Measurements from ENCODE around the gene PRDX5.
"Not testable (repeated sequence)": the region's sequence is repeated elsewhere in the genome, so short reads cannot be mapped to it uniquely, and the experiment has no call there.

The PRDX5 gene

DNA sequence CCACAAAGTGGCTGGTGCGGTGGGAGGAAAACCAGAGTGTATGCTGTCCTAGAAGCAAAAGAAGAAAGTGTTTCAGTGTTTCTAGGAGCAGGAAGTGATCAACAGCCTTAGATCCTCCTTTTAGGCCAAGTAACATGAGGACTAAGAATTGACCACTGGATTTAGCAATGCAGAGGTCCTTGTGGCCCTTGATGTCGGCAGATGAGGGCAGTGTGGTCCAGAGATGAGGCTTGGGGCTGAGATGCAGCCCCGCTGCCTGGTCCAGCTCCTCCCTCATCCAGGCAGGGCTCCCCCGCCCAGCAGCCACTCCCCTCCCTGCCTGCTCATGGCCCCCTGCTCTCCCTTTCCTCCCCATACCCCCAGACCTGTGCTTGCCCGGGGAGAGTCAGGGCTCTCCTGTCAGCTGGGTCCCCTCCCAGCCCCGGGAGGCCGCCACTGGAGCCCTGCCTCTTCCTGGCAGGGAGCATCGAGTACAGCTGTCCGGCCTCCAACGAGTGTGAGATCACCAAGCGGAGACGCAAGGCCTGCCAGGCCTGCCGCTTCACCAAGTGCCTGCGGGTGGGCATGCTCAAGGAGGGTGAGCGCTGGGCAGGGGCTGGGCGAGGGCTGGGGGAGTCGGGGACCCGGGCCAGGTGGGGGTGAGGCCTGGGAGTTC lies 4.3 kb upstream of the PRDX5 start:
- TF ChIP-seq, protein P1, sequence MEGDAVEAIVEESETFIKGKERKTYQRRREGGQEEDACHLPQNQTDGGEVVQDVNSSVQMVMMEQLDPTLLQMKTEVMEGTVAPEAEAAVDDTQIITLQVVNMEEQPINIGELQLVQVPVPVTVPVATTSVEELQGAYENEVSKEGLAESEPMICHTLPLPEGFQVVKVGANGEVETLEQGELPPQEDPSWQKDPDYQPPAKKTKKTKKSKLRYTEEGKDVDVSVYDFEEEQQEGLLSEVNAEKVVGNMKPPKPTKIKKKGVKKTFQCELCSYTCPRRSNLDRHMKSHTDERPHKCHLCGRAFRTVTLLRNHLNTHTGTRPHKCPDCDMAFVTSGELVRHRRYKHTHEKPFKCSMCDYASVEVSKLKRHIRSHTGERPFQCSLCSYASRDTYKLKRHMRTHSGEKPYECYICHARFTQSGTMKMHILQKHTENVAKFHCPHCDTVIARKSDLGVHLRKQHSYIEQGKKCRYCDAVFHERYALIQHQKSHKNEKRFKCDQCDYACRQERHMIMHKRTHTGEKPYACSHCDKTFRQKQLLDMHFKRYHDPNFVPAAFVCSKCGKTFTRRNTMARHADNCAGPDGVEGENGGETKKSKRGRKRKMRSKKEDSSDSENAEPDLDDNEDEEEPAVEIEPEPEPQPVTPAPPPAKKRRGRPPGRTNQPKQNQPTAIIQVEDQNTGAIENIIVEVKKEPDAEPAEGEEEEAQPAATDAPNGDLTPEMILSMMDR (IDR thresholded peaks at IDR 0.05; ENCODE audit: low read depth, low read length) = peak; percentile 2
- DNase-seq (ENCODE audit: extremely low read depth, low read depth) = no peak

GRCh38 chr11:64314146-64314804 lies 3.6 kb upstream of the PRDX5 start:
- DNase-seq (ENCODE audit: extremely low read depth, low read depth) = no peak
- TF ChIP-seq, protein P1 (IDR thresholded peaks at IDR 0.05; ENCODE audit: low read depth, low read length) = no peak

GRCh38 chr11:64314805-64315561 lies 2.9 kb upstream of the PRDX5 start:
- TF ChIP-seq, protein P1 (IDR thresholded peaks at IDR 0.05; ENCODE audit: low read depth, low read length) = no peak
- no peak for DNase-seq (ENCODE audit: extremely low read depth, low read depth)

GRCh38 chr11:64315667-64316526 lies 2.0 kb upstream of the PRDX5 start:
- not testable (repeated sequence) for DNase-seq (ENCODE audit: extremely low read depth, low read depth)

DNA sequence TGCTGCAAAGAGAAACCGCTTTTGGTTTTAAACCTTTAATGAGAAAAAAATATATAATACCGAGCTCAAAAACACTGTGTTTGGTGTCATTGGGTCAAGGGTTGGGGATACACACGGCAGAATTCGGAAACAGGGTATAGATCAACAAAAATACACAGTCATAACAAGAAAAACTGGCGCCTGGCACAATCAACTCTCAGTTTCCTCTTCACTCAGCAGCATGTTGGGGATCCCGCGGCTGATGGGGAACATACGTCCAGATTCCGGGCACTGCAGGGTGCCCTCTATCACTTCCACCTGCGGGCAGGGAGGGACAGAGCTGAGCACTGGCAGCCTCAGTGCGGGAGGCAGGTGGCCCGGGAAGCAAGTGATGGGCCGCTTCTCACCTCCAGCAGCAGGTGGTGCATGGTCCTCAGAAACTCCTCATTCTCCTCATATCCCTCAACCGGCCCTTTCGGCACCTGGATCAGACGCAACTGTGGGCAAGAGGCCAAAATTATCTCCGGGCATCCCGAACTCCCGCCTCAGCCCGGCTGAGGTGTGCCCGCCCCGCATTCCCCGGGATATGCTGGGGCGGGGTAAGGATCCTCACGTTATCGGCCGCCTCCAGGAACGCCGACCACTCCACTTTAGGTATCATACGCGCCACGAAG lies 1.1 kb upstream of the PRDX5 start:
- TF ChIP-seq, protein P1 (IDR thresholded peaks at IDR 0.05; ENCODE audit: low read depth, low read length) = no peak
- no peak for DNase-seq (ENCODE audit: extremely low read depth, low read depth)

- DNase-seq (ENCODE audit: extremely low read depth, low read depth) = peak; percentile 90
- TF ChIP-seq, protein P1 (IDR thresholded peaks at IDR 0.05; ENCODE audit: low read depth, low read length) = no peak
Measured at GRCh38 chr11:64317325-64317960, 478 bp upstream of the PRDX5 start, which contains the start of gene TRMT112. Gene TRMT112, minus strand, starts transcription at chr11:64317559. Its CDS starts 33 bp downstream, at chr11:64317526.

Measured in AG09319 (cell line).